ENCODE data around the gene NIPAL4. TPM values are rescaled to one million over a fixed set of nuclear protein-coding genes. Genes with fewer than 3 reads are reported as not detected.
A peak's percentile ranks its signal among the peaks of the same experiment; 100 is the strongest.

Gene NIPAL4
- total RNA-seq, 2 experiments from 2014 or later = 0.05 to 0.10 TPM

GRCh38 chr5:157510682-157511081, 50.7 kb downstream of the NIPAL4 start:
- peaks cover 92% of the 10 kb centered on the region for H3K36me3 Mint-ChIP-seq (ENCODE audit: low read depth)
- POLR2A ChIA-PET = interaction anchor here (1.5 kb wide), 1 partner anchor 29 kb away, joined by 5 read pairs; no protein-coding TSS in a partner anchor
- no peaks in the 10 kb centered on the region for H3K27me3 Mint-ChIP-seq
- peaks cover 75% of the 10 kb centered on the region for H3K4me1 Mint-ChIP-seq
- no peak for DNase-seq
- H3K4me3 Mint-ChIP-seq = no peak overlapping the region
- CTCF ChIA-PET = interaction anchor here (0.5 to 1.6 kb wide), 3 partner anchors 207 to 233 kb away, joined by 3 to 6 read pairs (median 4); partner anchors contain the start of gene LSM11
- no peaks in the 10 kb centered on the region for H3K9me3 Mint-ChIP-seq
- no peak overlapping the region for H3K27ac Mint-ChIP-seq

GRCh38 chr5:157511651-157512644, 51.9 kb downstream of the NIPAL4 start:
- peaks cover 90% of the 10 kb centered on the region for H3K36me3 Mint-ChIP-seq (ENCODE audit: low read depth)
- POLR2A ChIA-PET = interaction anchor here (1.2 to 1.5 kb wide), 3 partner anchors 10 to 43 kb away, joined by 4 to 5 read pairs (median 4); no protein-coding TSS in a partner anchor
- no peaks in the 10 kb centered on the region for H3K27me3 Mint-ChIP-seq
- peaks cover 68% of the 10 kb centered on the region for H3K4me1 Mint-ChIP-seq
- no peaks in the 10 kb centered on the region for H3K9me3 Mint-ChIP-seq
- CTCF ChIA-PET = interaction anchor here (1.1 to 1.6 kb wide), 2 partner anchors 42 to 231 kb away, joined by 3 to 6 read pairs; partner anchors contain the start of gene LSM11
- H3K4me3 Mint-ChIP-seq = no peak overlapping the region
- H3K27ac Mint-ChIP-seq = peak overlapping the region; percentile 48
- peak; percentile 68 for DNase-seq

- ChIA-PET CTCF (interaction anchor here (0.7 to 1.1 kb wide), 2 partner anchors 9 to 33 kb away, joined by 3 read pairs; no protein-coding TSS in a partner anchor), POLR2A (interaction anchor here (1.5 kb wide), 1 partner anchor 11 kb away, joined by 4 read pairs; no protein-coding TSS in a partner anchor)
- peaks cover 90% of the 10 kb centered on the region for H3K36me3 Mint-ChIP-seq (ENCODE audit: low read depth)
- peaks cover 62% of the 10 kb centered on the region for H3K4me1 Mint-ChIP-seq
- H3K9me3 Mint-ChIP-seq = no peaks in the 10 kb centered on the region
- no peaks in the 10 kb centered on the region for H3K27me3 Mint-ChIP-seq
- no peak overlapping the region for H3K4me3 Mint-ChIP-seq
- H3K27ac Mint-ChIP-seq = peak overlapping the region; percentile 59
- DNase-seq = no peak
Observed at GRCh38 chr5:157513182-157513581, 53.2 kb downstream of the NIPAL4 start.

- no peak for DNase-seq
- POLR2A ChIA-PET = no interaction called here
- Mint-ChIP-seq H3K9me3 (no peaks in the 10 kb centered on the region), H3K27ac (peak overlapping the region; percentile 5), H3K36me3 (ENCODE audit: low read depth) (peaks cover 89% of the 10 kb centered on the region), H3K27me3 (no peaks in the 10 kb centered on the region), H3K4me3 (no peak overlapping the region), H3K4me1 (peaks cover 63% of the 10 kb centered on the region)
- CTCF ChIA-PET = no interaction called here
Observed at GRCh38 chr5:157514974-157515373, 55.0 kb downstream of the NIPAL4 start.

- no peaks in the 10 kb centered on the region for H3K27me3 Mint-ChIP-seq
- peaks cover 68% of the 10 kb centered on the region for H3K4me1 Mint-ChIP-seq
- H3K27ac Mint-ChIP-seq = peak overlapping the region; percentile 31
- no peaks in the 10 kb centered on the region for H3K9me3 Mint-ChIP-seq
- DNase-seq = no peak
- ChIA-PET CTCF (interaction anchor here (1.1 kb wide), 1 partner anchor 202 kb away, joined by 4 read pairs; no protein-coding TSS in a partner anchor), POLR2A (interaction anchor here (0.7 to 1.4 kb wide), 5 partner anchors 8 to 26 kb away, joined by 3 to 5 read pairs (median 3); no protein-coding TSS in a partner anchor)
- peaks cover 92% of the 10 kb centered on the region for H3K36me3 Mint-ChIP-seq (ENCODE audit: low read depth)
- no peak overlapping the region for H3K4me3 Mint-ChIP-seq
Observed at GRCh38 chr5:157516006-157516405, 56.0 kb downstream of the NIPAL4 start.

- H3K27me3 Mint-ChIP-seq = no peaks in the 10 kb centered on the region
- no peak overlapping the region for H3K4me3 Mint-ChIP-seq
- H3K4me1 Mint-ChIP-seq = peaks cover 69% of the 10 kb centered on the region
- peak overlapping the region; percentile 62 for H3K27ac Mint-ChIP-seq
- POLR2A ChIA-PET = interaction anchor here (0.7 to 1.4 kb wide), 6 partner anchors 9 to 57 kb away, joined by 3 to 5 read pairs (median 3); no protein-coding TSS in a partner anchor
- CTCF ChIA-PET = interaction anchor here (1.1 kb wide), 1 partner anchor 202 kb away, joined by 4 read pairs; no protein-coding TSS in a partner anchor
- DNase-seq = no peak
- peaks cover 90% of the 10 kb centered on the region for H3K36me3 Mint-ChIP-seq (ENCODE audit: low read depth)
- no peaks in the 10 kb centered on the region for H3K9me3 Mint-ChIP-seq
Observed at GRCh38 chr5:157516626-157517325, 56.8 kb downstream of the NIPAL4 start.

- ChIA-PET CTCF (interaction anchor here (1.2 to 2.9 kb wide), 3 partner anchors 22 to 224 kb away, joined by 4 to 14 read pairs (median 9); no protein-coding TSS in a partner anchor), POLR2A (interaction anchor here (0.8 to 2.7 kb wide), 4 partner anchors 11 to 78 kb away, joined by 4 to 15 read pairs (median 6); no protein-coding TSS in a partner anchor)
- Mint-ChIP-seq H3K4me1 (peaks cover 61% of the 10 kb centered on the region), H3K36me3 (ENCODE audit: low read depth) (peaks cover 85% of the 10 kb centered on the region), H3K27ac (peak overlapping the region; percentile 48), H3K9me3 (no peaks in the 10 kb centered on the region), H3K4me3 (no peak overlapping the region), H3K27me3 (no peaks in the 10 kb centered on the region)
- DNase-seq = peak; percentile 62
Observed at GRCh38 chr5:157518963-157519362, 59.0 kb downstream of the NIPAL4 start.

- H3K9me3 Mint-ChIP-seq = no peaks in the 10 kb centered on the region
- H3K27ac Mint-ChIP-seq = peak overlapping the region; percentile 51
- no peaks in the 10 kb centered on the region for H3K27me3 Mint-ChIP-seq
- peaks cover 86% of the 10 kb centered on the region for H3K36me3 Mint-ChIP-seq (ENCODE audit: low read depth)
- no peak for DNase-seq
- ChIA-PET POLR2A (interaction anchor here (0.6 to 2.7 kb wide), 4 partner anchors 10 to 77 kb away, joined by 3 to 15 read pairs (median 4); no protein-coding TSS in a partner anchor), CTCF (interaction anchor here (0.7 to 2.9 kb wide), 3 partner anchors 21 to 199 kb away, joined by 3 to 14 read pairs (median 9); no protein-coding TSS in a partner anchor)
- no peak overlapping the region for H3K4me3 Mint-ChIP-seq
- H3K4me1 Mint-ChIP-seq = peaks cover 61% of the 10 kb centered on the region
Observed at GRCh38 chr5:157519579-157520253, 59.7 kb downstream of the NIPAL4 start.

- CTCF ChIA-PET = interaction anchor here (0.6 to 2.9 kb wide), 3 partner anchors 19 to 222 kb away, joined by 3 to 14 read pairs (median 3); partner anchors contain the start of gene LSM11
Observed at GRCh38 chr5:157520911-157521703, 61.1 kb downstream of the NIPAL4 start.

GRCh38 chr5:157521704-157522029, 61.7 kb downstream of the NIPAL4 start:
- no peak for DNase-seq
- ChIA-PET POLR2A (interaction anchor here (1.5 kb wide), 1 partner anchor 10 kb away, joined by 4 read pairs; no protein-coding TSS in a partner anchor), CTCF (no interaction called here)
- Mint-ChIP-seq H3K27ac (peak overlapping the region; percentile 18), H3K4me1 (peaks cover 70% of the 10 kb centered on the region), H3K4me3 (no peak overlapping the region), H3K9me3 (no peaks in the 10 kb centered on the region), H3K36me3 (ENCODE audit: low read depth) (peaks cover 83% of the 10 kb centered on the region), H3K27me3 (no peaks in the 10 kb centered on the region)

More at GRCh38 chr5:157520911-157521703, 61.1 kb downstream of the NIPAL4 start:
- Mint-ChIP-seq H3K27me3 (no peaks in the 10 kb centered on the region), H3K4me3 (no peak overlapping the region), H3K9me3 (no peaks in the 10 kb centered on the region), H3K36me3 (ENCODE audit: low read depth) (peaks cover 85% of the 10 kb centered on the region), H3K4me1 (peaks cover 68% of the 10 kb centered on the region), H3K27ac (peak overlapping the region; percentile 43)
- no peak for DNase-seq
- POLR2A ChIA-PET = interaction anchor here (1.5 to 2.7 kb wide), 2 partner anchors 9 to 20 kb away, joined by 4 to 15 read pairs; no protein-coding TSS in a partner anchor

- Mint-ChIP-seq H3K27me3 (no peaks in the 10 kb centered on the region), H3K4me1 (peaks cover 77% of the 10 kb centered on the region), H3K9me3 (no peaks in the 10 kb centered on the region), H3K27ac (no peak overlapping the region), H3K4me3 (no peak overlapping the region), H3K36me3 (ENCODE audit: low read depth) (peaks cover 83% of the 10 kb centered on the region)
- no peak for DNase-seq
- ChIA-PET CTCF (interaction anchor here (1.4 kb wide), 1 partner anchor 219 kb away, joined by 5 read pairs; the partner anchor contains the start of gene LSM11), POLR2A (interaction anchor here (1.0 to 2.5 kb wide), 5 partner anchors 8 to 48 kb away, joined by 3 to 10 read pairs (median 4); no protein-coding TSS in a partner anchor)
Observed at GRCh38 chr5:157523976-157524375, 64.0 kb downstream of the NIPAL4 start.

Measured in activated CD4-positive, alpha-beta memory T cell treated with anti-CD3 and anti-CD28 coated beads, Interleukin-2, amount 10 ng/mL, durations not matched to agents 7 days and 5 days (primary cell).